C4-2B (cell line): Measurements from ENCODE around the gene SOSTDC1.

Experiments
- CTCF ChIP-seq: fragments of 450-650 bp; conservative IDR thresholded peaks from 2 replicates; pipeline ENCODE4 v1.5.1; 2017; ENCODE audit warnings: mild to moderate bottlenecking
- ZFX ChIP-seq: fragments of 450-650 bp; IDR thresholded peaks from 2 replicates; pipeline ENCODE4 v1.6.1; 2017

DNA sequence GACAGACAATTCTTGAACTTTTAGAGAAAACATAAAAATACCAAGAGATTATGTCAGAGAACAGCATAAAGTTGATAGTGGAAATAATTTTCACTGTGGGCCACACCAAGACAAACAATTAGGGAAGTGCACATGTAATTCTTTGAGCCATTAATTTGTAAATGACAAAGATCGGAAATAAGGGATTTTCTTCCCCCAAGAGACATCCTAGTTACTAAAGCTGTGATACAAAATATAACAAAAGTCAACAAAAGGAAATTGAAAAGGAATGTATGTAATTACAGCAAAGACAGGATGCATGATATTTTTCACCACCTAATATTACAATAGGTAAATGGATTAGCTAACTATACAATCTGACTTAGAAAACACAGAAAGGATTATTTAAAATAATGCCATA is 48.7 kb upstream of the SOSTDC1 start:
- TF ChIP-seq CTCF (no peak), ZFX (no peak)
